ENCODE results near the gene PJVK.
A peak's percentile ranks its signal among the peaks of the same experiment; 100 is the strongest.
"Not testable (repeated sequence)": the region's sequence is repeated elsewhere in the genome, so short reads cannot be mapped to it uniquely, and the experiment has no call there.

The PJVK gene

DNA sequence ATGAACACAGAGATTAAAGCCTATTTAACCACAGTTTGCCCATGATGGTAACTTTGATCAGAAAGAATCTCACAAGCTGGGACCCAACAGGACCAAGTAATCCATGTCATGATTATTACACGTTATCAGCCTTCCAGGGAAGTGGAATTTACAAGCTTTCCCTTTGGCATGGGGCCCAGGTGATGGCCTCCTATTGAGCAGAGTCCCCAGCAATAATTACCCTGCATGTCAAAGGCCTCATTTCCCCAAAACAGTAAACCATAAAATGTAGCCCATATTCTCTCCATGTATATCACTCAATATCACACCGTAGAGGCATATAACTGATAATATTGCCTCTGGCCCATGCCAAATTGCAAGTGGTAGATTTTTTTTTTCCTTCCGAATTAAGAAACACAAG lies 39.1 kb upstream of the PJVK start:
- ChIA-PET POLR2A (no interaction called here), CTCF (interaction anchor here (0.6 to 10.2 kb wide), 3 partner anchors 16 to 318 kb away, joined by 3 to 282 read pairs (median 101); partner anchors contain the start of gene RBM45)
- H3K4me3 ChIP-seq (ENCODE audit: low read depth, low read length) = no peak overlapping the region
- DNase-seq (ENCODE audit: low read depth, low spot score) = no peak
- TF ChIP-seq, protein P1, sequence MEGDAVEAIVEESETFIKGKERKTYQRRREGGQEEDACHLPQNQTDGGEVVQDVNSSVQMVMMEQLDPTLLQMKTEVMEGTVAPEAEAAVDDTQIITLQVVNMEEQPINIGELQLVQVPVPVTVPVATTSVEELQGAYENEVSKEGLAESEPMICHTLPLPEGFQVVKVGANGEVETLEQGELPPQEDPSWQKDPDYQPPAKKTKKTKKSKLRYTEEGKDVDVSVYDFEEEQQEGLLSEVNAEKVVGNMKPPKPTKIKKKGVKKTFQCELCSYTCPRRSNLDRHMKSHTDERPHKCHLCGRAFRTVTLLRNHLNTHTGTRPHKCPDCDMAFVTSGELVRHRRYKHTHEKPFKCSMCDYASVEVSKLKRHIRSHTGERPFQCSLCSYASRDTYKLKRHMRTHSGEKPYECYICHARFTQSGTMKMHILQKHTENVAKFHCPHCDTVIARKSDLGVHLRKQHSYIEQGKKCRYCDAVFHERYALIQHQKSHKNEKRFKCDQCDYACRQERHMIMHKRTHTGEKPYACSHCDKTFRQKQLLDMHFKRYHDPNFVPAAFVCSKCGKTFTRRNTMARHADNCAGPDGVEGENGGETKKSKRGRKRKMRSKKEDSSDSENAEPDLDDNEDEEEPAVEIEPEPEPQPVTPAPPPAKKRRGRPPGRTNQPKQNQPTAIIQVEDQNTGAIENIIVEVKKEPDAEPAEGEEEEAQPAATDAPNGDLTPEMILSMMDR (IDR thresholded peaks at IDR 0.05; ENCODE audit: insufficient read depth, low read length, missing control alignments) = no peak

DNA sequence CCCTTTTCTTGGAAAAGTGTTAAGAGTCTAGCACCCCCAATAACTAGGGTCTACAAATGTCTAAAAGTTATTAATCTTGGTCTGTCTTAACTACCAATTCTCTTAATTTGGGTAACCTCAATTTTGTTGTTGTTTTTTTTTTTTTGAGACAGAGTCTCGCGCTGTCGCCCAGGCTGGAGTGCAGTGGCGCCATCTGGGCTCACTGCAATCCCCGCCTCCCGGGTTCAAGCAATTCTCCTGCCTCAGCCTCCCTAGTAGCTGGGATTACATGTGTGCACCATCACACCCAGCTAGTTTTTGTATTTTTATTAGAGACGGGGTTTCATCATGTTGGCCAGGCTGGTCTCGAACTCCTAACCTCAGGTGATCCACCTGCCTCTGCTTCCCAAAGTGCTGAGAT lies 38.7 kb upstream of the PJVK start:
- POLR2A ChIA-PET; DNase-seq (ENCODE audit: low read depth, low spot score); H3K4me3 ChIP-seq (ENCODE audit: low read depth, low read length): not testable (repeated sequence)
- CTCF ChIA-PET = interaction anchor here (0.6 to 10.2 kb wide), 6 partner anchors 9 to 318 kb away, joined by 3 to 282 read pairs (median 88); partner anchors contain the start of gene RBM45

DNA sequence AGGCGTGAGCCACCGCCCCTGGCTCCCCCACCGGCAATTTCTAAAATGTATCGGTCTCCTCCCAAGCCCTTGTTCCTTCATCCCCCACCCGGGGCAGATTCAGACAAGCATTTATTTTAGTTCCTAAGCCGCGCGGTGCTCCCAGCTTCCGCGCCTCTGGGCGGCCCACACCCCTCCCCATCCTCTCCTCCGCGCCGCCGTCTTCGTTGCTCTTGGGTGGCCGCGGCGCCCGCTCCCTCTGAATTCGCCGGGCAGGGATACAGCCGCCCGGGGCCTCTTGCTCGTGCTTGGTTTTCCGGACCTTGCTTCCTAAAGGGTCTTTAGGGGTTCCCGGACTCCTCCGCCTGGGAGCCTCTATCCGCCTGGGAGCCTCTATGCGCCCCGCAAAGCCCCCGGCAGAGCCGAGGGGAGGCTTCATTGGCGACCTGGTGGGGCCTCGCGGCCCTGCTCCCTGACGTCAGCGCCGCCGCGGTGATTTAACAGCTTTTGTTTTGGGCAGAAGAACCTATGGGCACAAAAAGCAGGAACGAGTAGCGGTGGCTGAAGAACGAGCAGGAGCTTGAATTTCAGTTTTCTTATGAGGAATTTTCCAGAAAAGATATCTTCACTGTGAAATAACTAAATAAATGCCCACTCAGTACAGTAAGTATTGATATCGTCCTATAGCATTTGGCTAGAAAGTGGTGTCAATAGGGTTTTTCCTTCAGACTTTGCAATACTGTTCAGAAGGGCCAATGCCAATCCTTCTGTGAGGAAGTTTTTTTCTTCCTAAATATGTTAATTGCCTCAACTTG lies 37.5 kb upstream of the PJVK start:
- no peak for DNase-seq (ENCODE audit: low read depth, low spot score)
- TF ChIP-seq, protein P1 (IDR thresholded peaks at IDR 0.05; ENCODE audit: insufficient read depth, low read length, missing control alignments) = no peak
- H3K4me3 ChIP-seq (ENCODE audit: low read depth, low read length) = peak overlapping the region; percentile 63
- ChIA-PET POLR2A (interaction anchor here (0.7 to 1.5 kb wide), 4 partner anchors 9 to 430 kb away, joined by 3 to 8 read pairs (median 3); partner anchors contain the start of gene RBM45), CTCF (interaction anchor here (0.9 to 10.2 kb wide), 36 partner anchors 10 to 430 kb away, joined by 3 to 282 read pairs (median 5); partner anchors contain the start of genes PJVK, PRKRA and RBM45)

DNA sequence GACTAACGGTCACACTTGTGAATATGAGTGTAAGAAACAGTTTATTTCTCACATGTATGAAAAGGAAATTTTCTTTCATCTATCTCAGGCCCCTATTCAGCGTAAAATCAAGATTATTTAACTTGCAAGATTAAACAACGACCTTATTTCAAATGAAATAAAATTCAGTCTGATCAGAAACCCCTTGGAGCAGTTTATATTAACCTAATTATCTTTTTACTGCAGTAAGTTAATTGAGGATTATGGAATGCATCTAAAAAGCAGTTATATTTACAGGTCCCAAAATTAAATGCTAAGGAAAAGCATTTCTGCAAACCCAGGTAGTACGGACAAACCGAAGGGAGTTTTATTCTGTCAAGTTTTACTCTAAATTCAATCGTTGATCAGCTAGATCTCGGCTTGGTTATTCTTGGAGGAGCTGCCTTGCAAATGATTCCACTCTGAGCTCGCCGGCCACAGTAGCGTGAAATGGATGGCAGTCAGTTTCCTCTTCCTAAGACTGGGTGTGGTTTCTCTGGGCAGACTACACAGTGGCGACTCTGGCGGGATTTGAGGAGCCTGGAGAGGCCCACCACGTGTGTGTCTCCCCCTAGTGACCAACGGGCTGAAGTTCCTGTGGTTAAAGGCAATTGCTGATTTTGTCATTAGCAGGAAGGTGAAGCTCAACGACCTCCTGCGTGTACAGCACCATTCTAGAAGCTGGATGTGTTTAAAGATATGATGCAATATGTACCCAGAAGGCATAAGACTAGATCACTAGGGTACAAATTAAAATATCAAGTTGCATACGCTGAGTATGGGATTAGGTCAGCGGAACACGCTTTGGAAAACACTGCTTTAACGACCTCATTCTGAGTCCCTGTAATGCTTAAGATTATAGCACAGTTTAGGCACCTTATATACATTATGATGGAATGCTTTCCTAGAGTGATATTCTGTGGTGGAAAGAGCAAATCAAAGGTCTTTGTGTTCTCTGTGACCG lies 36.6 kb upstream of the PJVK start:
- TF ChIP-seq, protein P1 (IDR thresholded peaks at IDR 0.05; ENCODE audit: insufficient read depth, low read length, missing control alignments) = peak; percentile 95
- ChIA-PET CTCF (interaction anchor here (0.6 to 10.2 kb wide), 51 partner anchors 11 to 641 kb away, joined by 3 to 282 read pairs (median 4); partner anchors contain the start of genes PJVK, PRKRA and RBM45), POLR2A (interaction anchor here (0.7 to 1.5 kb wide), 4 partner anchors 10 to 431 kb away, joined by 3 to 8 read pairs (median 3); partner anchors contain the start of gene RBM45)
- DNase-seq (ENCODE audit: low read depth, low spot score) = peak; percentile 68
- H3K4me3 ChIP-seq (ENCODE audit: low read depth, low read length) = peak overlapping the region; percentile 63

DNA sequence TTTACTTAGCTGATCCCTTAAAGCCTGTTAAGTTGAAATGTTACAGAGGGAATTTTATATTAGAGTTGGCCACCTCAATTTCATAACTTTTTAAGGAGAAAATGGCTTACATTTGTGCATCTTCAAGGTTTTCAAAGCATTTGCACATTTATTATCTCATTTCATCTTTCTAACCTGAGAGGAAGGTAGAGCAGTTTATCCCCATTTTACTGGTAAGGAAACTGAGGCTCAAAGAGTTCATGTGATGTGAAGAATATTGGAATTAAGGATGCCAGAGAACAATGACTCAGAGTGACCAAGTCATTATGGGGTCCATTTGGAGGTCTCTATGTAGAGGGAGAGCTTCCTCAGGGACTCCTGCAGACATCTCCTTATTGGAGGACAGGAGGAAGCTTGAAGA lies 35.2 kb upstream of the PJVK start:
- DNase-seq (ENCODE audit: low read depth, low spot score) = no peak
- CTCF ChIA-PET = interaction anchor here (0.9 to 10.2 kb wide), 12 partner anchors 10 to 432 kb away, joined by 3 to 282 read pairs (median 17); partner anchors contain the start of gene RBM45
- POLR2A ChIA-PET = no interaction called here
- TF ChIP-seq, protein P1 (IDR thresholded peaks at IDR 0.05; ENCODE audit: insufficient read depth, low read length, missing control alignments) = no peak
- H3K4me3 ChIP-seq (ENCODE audit: low read depth, low read length) = no peak overlapping the region

DNA sequence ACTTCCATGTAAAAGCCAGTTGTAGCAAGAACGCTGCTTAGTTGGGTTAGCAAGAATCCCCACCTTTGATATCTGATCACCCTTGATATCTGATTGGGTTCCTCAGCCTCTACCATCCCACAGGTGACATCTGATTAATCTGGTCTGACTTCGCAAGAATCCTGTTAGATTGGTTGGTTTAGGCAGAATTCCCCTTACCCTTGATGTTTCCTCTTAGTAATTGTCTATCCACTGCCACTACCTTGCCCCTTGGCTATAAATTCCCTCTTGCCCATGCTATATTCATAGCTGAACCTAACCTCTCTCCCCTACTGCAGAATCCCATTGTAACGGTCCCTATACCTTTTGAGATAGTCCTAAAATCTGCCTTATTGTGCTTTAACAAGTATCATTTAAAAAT lies 33.3 kb upstream of the PJVK start:
- H3K4me3 ChIP-seq (ENCODE audit: low read depth, low read length) = no peak overlapping the region
- ChIA-PET POLR2A (interaction anchor here (0.6 kb wide), 1 partner anchor 670 kb away, joined by 3 read pairs; no protein-coding TSS in a partner anchor), CTCF (interaction anchor here (0.9 to 10.2 kb wide), 18 partner anchors 10 to 434 kb away, joined by 3 to 282 read pairs (median 9); partner anchors contain the start of gene RBM45)
- DNase-seq (ENCODE audit: low read depth, low spot score) = no peak
- TF ChIP-seq, protein P1 (IDR thresholded peaks at IDR 0.05; ENCODE audit: insufficient read depth, low read length, missing control alignments) = no peak

Data from AG04449 (cell line).